ENCODE measurements around the gene TNFRSF6B. TPM values are rescaled to one million over a fixed set of nuclear protein-coding genes. Genes with fewer than 3 reads are reported as not detected.

TNFRSF6B gene
- total RNA-seq, 1 donor from 2014 or later: 19.8 TPM

- DNase-seq (ENCODE audit: low spot score): peak; percentile 45
Observed at GRCh38 chr20:63696306-63696627, 185 bp upstream of the TNFRSF6B start.

- DNase-seq (ENCODE audit: low spot score): peak; percentile 43
Observed at GRCh38 chr20:63697357-63697867, 960 bp downstream of the TNFRSF6B start.

- no peak for DNase-seq (ENCODE audit: low spot score)
Observed at GRCh38 chr20:63697868-63698545, 1.6 kb downstream of the TNFRSF6B start.

GRCh38 chr20:63698739-63699465 is 2.5 kb downstream of the TNFRSF6B start:
- DNase-seq (ENCODE audit: low spot score): no peak

- peak; percentile 46 for DNase-seq (ENCODE audit: low spot score)
Observed at GRCh38 chr20:63699466-63700198, 3.2 kb downstream of the TNFRSF6B start.

- no peak for DNase-seq (ENCODE audit: low spot score)
Observed at GRCh38 chr20:63700199-63701050, 4.0 kb downstream of the TNFRSF6B start.

- DNase-seq (ENCODE audit: low spot score): no peak
Observed at GRCh38 chr20:63701051-63701328, 4.5 kb downstream of the TNFRSF6B start.

GRCh38 chr20:63701329-63702035 is 5.0 kb downstream of the TNFRSF6B start:
- DNase-seq (ENCODE audit: low spot score): no peak

- DNase-seq (ENCODE audit: low spot score): no peak
Observed at GRCh38 chr20:63702036-63702665, 5.7 kb downstream of the TNFRSF6B start.

GRCh38 chr20:63702751-63703470 is 6.5 kb downstream of the TNFRSF6B start:
- no peak for DNase-seq (ENCODE audit: low spot score)

- DNase-seq (ENCODE audit: low spot score): no peak
Observed at GRCh38 chr20:63703471-63703975, 7.1 kb downstream of the TNFRSF6B start.

- DNase-seq (ENCODE audit: low spot score): no peak
Observed at GRCh38 chr20:63703976-63704748, 7.7 kb downstream of the TNFRSF6B start.

GRCh38 chr20:63704749-63705117 is 8.3 kb downstream of the TNFRSF6B start:
- DNase-seq (ENCODE audit: low spot score): no peak

GRCh38 chr20:63705232-63706026 is 9.0 kb downstream of the TNFRSF6B start:
- DNase-seq (ENCODE audit: low spot score): no peak

GRCh38 chr20:63706027-63706695 is 9.7 kb downstream of the TNFRSF6B start:
- no peak for DNase-seq (ENCODE audit: low spot score)

GRCh38 chr20:63706852-63707557 is 10.6 kb downstream of the TNFRSF6B start:
- peak; percentile 60 for DNase-seq (ENCODE audit: low spot score)

Data from ureter (tissue), 1 donor.